RWPE2 (cell line): ENCODE results near the gene PARP11.
A peak's percentile ranks its signal among the peaks of the same experiment; 100 is the strongest.

Source experiments
- ATAC-seq: fragments of 200-7000 bp; cut with Tn5 transposase; 3 replicates; pipeline ENCODE4 v1.9.1; 2021; ENCODE audit warnings: low read depth
- DNase-seq: peaks from one replicate; pipeline ENCODE4 v3.0.0-alpha.2; 2020; ENCODE audit warnings: low spot score
- H3K27ac ChIP-seq: fragments of 450-650 bp; 2 replicates; pipeline ENCODE4 v1.5.1; 2017; ENCODE audit warnings: mild to moderate bottlenecking; ENCODE audit not compliant: poor library complexity, severe bottlenecking
- H3K27me3 ChIP-seq: fragments of 250-450 bp; sonication (Bioruptor Pico); 2 replicates; pipeline ENCODE4 v1.5.1; 2021; ENCODE audit warnings: mild to moderate bottlenecking, moderate library complexity; ENCODE audit not compliant: insufficient read depth, poor library complexity, severe bottlenecking
- H3K36me3 ChIP-seq: fragments of 250-450 bp; sonication (Bioruptor Pico); 2 replicates; pipeline ENCODE4 v1.5.1; 2020; ENCODE audit warnings: low read depth, mild to moderate bottlenecking, moderate library complexity
- H3K4me1 ChIP-seq: fragments of 250-450 bp; sonication (Bioruptor Pico); 2 replicates; pipeline ENCODE4 v1.5.1; 2021; ENCODE audit warnings: mild to moderate bottlenecking, moderate library complexity; ENCODE audit not compliant: insufficient read depth, poor library complexity, severe bottlenecking
- H3K4me3 ChIP-seq: fragments of 250-450 bp; sonication (Bioruptor Pico); 2 replicates; pipeline ENCODE4 v1.5.1; 2021; ENCODE audit warnings: mild to moderate bottlenecking, moderate library complexity; ENCODE audit not compliant: severe bottlenecking
- H3K9me3 ChIP-seq: fragments of 250-450 bp; sonication (Bioruptor Pico); 2 replicates; pipeline ENCODE4 v1.5.1; 2021; ENCODE audit warnings: mild to moderate bottlenecking, moderate library complexity; ENCODE audit not compliant: severe bottlenecking
- TF ChIP-seq, protein P1 (sequence below): fragments of 450-650 bp; IDR thresholded peaks from one replicate; pipeline ENCODE4 v1.5.1; 2017; ENCODE audit warnings: mild to moderate bottlenecking, moderate library complexity; ENCODE audit not compliant: poor library complexity, severe bottlenecking

Gene PARP11

DNA sequence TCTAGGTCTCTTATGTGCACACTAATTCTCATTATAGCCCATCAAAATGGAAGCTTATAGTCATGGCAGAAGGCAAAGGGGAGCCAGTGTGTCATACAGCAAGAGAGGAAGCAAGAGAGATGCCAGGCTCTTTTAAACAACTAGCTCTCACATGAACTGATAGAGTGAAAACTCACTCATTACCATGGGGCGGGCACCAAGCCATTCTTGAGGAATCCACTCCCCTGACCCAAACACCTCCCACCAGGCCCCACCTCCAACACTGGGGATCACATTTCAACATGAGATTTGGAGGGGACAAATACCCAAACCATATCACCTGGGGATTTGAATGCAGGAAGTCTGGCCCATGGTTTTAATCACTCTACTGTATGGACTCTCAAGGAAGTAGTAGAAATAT lies 83.4 kb downstream of the PARP11 start:
- TF ChIP-seq, protein P1, sequence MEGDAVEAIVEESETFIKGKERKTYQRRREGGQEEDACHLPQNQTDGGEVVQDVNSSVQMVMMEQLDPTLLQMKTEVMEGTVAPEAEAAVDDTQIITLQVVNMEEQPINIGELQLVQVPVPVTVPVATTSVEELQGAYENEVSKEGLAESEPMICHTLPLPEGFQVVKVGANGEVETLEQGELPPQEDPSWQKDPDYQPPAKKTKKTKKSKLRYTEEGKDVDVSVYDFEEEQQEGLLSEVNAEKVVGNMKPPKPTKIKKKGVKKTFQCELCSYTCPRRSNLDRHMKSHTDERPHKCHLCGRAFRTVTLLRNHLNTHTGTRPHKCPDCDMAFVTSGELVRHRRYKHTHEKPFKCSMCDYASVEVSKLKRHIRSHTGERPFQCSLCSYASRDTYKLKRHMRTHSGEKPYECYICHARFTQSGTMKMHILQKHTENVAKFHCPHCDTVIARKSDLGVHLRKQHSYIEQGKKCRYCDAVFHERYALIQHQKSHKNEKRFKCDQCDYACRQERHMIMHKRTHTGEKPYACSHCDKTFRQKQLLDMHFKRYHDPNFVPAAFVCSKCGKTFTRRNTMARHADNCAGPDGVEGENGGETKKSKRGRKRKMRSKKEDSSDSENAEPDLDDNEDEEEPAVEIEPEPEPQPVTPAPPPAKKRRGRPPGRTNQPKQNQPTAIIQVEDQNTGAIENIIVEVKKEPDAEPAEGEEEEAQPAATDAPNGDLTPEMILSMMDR, result no peak
- Histone ChIP-seq H3K9me3 (no peaks in the 10 kb centered on the region), H3K4me3 (no peak overlapping the region), H3K27ac (no peak overlapping the region), H3K36me3 (no peaks in the 10 kb centered on the region), H3K4me1 (no peaks in the 10 kb centered on the region), H3K27me3 (no peaks in the 10 kb centered on the region)
- DNase-seq, result no peak
- no peak for ATAC-seq

DNA sequence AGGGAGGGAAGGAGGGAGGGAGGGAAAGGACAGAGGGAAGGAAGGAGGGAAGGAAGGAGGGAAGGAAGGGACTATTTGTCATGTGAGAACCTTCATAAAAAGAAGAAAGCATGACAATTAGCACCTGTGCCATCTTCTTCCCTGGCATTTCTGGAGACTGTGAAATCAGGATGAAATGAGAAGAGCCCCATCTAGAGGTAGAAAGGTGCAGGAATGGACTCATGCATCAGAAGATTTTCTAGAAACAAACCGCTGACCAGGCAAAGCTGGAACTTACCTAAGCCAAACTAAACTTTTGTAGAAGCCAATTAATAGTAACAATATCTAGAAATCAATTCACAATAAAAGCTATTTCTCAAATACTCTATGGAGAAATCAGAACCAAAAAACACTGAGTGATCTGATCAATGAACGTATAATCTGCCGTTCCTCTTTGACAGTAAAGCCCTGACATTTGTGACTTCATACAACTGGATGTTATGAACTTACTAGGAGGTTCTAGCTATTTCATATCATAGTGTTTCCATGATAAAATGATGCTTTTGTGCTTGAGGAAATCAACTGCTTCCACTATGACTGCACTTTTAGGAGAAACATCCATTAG lies 95.9 kb downstream of the PARP11 start:
- DNase-seq (no peak), ATAC-seq (peak; percentile 77)
- Histone ChIP-seq H3K9me3 (no peaks in the 10 kb centered on the region), H3K27me3 (no peaks in the 10 kb centered on the region), H3K36me3 (no peaks in the 10 kb centered on the region), H3K4me1 (peaks cover under 1% of the 10 kb centered on the region), H3K27ac (no peak overlapping the region), H3K4me3 (no peak overlapping the region)
- TF ChIP-seq, protein P1, result peak; percentile 84

GRCh38 chr12:3775385-3776035 lies 97.7 kb downstream of the PARP11 start:
- no peak overlapping the region for H3K27ac ChIP-seq
- no peaks in the 10 kb centered on the region for H3K36me3 ChIP-seq
- DNase-seq (no peak), ATAC-seq (no peak)
- H3K9me3 ChIP-seq, result no peaks in the 10 kb centered on the region
- no peaks in the 10 kb centered on the region for H3K27me3 ChIP-seq
- peaks cover 7% of the 10 kb centered on the region for H3K4me1 ChIP-seq
- H3K4me3 ChIP-seq, result no peak overlapping the region
- TF ChIP-seq, protein P1, result no peak

DNA sequence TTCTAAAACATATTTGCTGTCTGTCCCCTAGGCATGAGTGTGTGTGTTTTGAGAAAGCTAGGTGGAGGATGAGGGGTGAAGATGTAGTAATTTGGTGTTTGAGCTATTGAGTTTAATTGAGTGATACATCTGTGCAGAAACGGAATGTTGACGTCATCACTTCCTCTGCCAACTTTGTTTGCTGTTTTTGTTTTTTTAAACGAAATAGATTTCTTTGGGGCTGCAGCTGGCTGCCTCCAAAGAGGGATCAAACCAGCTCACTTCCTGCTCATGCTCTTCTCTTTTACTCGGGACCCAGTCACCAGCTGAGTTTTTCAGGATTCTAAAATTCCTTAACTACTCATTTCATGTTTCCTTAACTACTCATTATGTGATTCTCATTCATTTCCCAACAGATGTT lies 100.8 kb downstream of the PARP11 start:
- peak overlapping the region; percentile 72 for H3K27ac ChIP-seq
- DNase-seq (no peak), ATAC-seq (peak; percentile 29)
- H3K27me3 ChIP-seq, result no peaks in the 10 kb centered on the region
- no peaks in the 10 kb centered on the region for H3K36me3 ChIP-seq
- no peaks in the 10 kb centered on the region for H3K9me3 ChIP-seq
- TF ChIP-seq, protein P1, result no peak
- H3K4me3 ChIP-seq, result no peak overlapping the region
- H3K4me1 ChIP-seq, result peaks cover 19% of the 10 kb centered on the region

DNA sequence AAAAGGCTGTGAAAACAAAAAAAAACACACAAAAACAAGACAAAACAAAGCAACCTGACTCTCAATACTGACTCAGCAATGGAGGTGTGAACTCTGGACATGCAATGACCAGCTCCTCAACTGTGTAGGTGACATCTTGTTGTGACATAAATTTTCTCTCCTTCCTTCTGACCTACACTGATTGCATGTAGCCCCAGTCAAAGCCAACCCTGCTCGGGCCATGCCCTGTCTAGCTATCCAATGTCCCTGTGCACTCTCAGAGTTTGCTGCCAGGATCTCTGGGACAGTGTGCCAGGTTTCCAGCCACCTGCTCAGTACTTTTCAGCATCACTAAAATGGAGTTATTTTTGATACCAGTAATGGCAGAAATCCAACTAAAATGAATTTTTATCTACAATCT lies 101.3 kb downstream of the PARP11 start:
- peak overlapping the region; percentile 72 for H3K27ac ChIP-seq

More for the DNA sequence above, 101.3 kb downstream of the PARP11 start:
- no peak for DNase-seq
- no peak overlapping the region for H3K4me3 ChIP-seq
- no peaks in the 10 kb centered on the region for H3K27me3 ChIP-seq
- peaks cover 19% of the 10 kb centered on the region for H3K4me1 ChIP-seq
- H3K36me3 ChIP-seq, result no peaks in the 10 kb centered on the region
- TF ChIP-seq, protein P1, result no peak
- no peak for ATAC-seq
- H3K9me3 ChIP-seq, result no peaks in the 10 kb centered on the region
